GM21528 (cell line): Measurements from ENCODE around the gene FBXO3.

Source experiments
- ATAC-seq: cut with Tn5 transposase; IDR thresholded peaks from one replicate; pipeline ENCODE4 v1.9.1; 2021; ENCODE audit warnings: mild to moderate bottlenecking, moderate library complexity; ENCODE audit not compliant: unreplicated experiment, low FRiP score

Gene FBXO3

GRCh38 chr11:33706546-33706945 is 67.8 kb downstream of the FBXO3 start:
- ATAC-seq: no peak

DNA sequence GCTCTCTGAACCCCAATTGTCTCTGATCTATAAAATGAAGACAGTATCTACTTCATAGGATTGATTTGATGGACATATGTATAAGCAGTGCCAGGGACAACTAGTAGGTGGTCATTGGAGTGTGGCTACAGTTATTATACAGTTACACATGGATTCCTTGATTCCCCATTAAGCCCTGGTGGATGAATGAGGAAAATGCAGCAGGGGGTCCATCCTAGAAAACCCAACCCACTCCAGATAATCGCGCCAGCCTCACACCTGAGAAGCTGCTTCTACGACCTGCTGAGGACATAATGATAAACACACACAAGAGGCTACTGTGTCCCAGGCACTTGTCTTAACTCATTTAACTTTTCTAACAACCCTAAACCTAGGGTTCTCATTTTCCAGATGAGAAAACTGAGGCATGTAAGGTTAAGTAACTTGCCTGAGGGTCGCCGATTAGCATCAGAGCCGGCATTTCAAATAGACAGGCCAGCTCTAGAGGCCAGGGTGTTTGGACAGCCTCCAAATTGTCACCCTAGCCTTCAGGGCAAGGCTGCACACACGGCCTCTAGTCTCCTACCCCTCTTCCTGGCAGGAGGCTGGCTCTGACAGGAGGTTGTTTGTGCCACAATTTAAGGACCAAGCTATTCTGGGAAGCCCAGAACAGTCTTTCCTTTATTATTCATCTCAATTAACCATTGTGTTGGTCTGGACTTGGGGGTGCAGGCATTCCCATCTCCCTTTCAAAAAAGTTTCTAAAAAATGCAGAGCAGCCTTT is 69.9 kb downstream of the FBXO3 start:
- ATAC-seq: no peak

DNA sequence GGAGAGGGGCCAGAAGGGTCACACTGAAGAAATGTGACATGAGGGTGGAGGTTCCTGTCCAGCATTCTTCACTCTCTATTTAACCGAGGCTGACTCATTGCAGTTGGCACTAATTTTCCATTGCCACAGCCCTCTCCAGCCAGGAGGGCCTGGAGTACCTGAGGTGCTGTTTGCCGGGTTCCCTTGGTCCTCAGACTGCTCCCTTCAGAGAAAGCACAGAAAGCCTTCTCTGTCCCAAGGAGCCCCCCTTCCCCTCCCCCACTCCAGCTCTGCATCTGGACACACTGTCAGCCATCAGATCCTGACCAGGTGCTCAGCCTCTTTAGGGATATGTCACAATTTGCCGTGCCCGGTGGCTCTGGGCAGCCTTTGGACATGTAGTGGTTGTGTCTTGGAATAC is 70.5 kb downstream of the FBXO3 start:
- ATAC-seq: no peak

DNA sequence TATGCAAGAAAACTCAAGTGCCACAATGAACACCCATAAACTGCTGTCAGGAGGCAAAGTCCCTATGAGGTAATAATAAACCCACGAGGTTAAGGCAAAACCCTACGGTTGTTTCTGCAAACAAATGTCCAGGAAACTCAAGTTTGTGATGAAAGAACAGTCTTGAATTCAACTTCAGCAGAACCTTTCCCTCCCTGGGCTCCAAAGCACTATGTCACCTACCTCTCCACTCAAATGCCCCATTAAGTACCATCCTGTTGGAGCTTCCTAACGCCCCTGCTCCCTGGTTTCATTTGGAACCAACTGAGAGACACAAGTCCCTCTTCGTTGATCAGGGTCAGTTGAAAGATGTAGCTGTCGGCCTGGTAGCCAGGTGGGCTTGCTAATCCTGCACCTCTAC is 71.1 kb downstream of the FBXO3 start:
- no peak for ATAC-seq

DNA sequence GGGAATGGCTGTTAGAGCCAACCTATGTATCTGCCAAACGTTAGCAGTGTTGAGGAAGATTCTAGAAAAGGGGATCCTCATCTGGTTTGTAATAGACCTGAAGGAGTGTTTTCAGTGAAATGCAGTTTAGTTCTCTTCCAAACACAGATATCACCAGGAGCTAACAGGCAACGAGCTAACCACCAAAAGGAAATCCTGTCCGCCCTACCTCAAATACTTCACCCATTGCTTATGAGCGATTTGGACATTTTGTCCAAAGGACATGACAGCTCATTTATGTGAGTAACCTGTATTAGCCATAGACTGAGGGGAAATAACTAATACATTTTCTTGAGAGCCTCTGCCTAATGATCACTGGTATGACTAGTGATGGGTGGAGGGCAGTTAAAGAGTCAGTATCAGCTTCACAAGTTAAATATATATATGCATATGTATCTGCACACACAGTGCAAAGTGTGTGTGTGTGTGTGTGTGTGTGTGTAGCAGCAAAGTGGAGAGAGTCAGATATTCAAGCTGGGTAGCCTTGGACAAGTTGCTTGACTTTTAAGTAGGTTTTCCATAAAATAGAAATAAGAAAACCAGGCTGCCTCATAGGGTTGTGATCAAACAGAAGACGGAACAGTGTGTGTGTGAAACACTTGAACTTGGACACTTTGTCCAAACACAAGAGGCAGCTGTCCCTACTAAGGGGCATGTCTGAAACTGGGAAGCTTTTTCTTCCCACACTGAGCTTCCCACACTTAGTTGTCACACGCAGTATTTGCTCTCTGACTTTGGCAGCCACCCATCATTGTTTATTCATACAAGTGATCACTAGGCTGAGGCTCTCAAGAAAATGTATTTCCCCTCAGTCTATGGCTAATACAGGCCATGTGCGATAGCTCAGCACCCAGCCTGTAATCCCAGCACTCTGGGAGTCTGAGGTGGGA is 72.8 kb downstream of the FBXO3 start:
- no peak for ATAC-seq

GRCh38 chr11:33700502-33701271 is 73.6 kb downstream of the FBXO3 start, which contains the start of gene C11orf91:
TSS of gene C11orf91 (minus strand) at chr11:33700826. CDS start at chr11:33700740, 86 bp downstream.
- ATAC-seq: peak; percentile 93

DNA sequence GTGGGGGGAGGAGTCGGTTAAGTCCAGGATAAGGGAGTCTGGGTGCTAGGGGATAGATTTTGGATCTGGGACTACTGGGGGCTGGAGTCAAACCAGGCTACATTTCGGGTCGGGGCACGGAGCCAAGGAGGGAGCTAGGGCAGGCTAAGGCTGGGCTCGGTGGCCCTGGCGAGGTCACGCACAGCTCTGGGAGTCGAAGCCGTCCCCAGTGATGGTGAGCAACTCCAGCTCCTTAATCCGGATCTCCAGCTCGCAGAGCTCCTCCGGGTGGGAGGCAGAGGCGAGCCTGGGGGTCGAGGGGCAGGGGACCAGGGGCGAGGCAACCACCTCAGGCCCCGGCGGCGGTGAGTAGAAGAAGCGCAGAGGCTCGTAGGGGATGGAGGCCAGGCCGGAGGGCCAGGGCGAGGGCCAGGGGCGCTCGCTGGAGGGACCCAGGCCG is 74.2 kb downstream of the FBXO3 start:
- no peak for ATAC-seq

DNA sequence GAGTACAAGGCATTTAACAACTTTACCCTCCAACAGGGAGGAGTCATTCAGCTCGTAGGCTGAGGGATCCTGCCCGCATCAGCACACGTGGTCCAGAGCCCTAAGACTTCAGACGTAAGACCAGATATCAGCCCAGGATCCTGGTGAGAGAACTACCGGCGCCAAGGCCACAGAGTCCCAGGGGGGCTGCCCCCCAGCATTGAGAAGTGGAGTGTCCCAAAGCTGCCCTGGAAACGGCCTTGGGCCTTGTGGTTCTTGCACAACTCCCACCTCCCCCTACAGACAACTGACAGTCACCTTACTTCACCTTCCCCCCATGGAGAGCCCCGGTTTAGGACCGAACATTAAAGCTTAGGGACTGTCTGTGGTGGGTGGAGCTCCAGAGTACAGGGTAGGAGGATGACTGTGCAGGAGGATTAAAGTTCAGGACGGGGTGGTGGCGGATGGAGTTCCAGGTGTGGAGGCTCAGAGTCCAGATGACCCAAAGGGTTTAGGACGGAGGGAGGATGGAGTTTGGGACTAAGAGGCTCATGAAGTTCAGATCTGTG is 74.7 kb downstream of the FBXO3 start:
- ATAC-seq: no peak

- no peak for ATAC-seq
These were observed 75.4 kb downstream of the FBXO3 start for GRCh38 chr11:33698921-33699320.

GRCh38 chr11:33697997-33698396 is 76.3 kb downstream of the FBXO3 start:
- ATAC-seq: no peak

DNA sequence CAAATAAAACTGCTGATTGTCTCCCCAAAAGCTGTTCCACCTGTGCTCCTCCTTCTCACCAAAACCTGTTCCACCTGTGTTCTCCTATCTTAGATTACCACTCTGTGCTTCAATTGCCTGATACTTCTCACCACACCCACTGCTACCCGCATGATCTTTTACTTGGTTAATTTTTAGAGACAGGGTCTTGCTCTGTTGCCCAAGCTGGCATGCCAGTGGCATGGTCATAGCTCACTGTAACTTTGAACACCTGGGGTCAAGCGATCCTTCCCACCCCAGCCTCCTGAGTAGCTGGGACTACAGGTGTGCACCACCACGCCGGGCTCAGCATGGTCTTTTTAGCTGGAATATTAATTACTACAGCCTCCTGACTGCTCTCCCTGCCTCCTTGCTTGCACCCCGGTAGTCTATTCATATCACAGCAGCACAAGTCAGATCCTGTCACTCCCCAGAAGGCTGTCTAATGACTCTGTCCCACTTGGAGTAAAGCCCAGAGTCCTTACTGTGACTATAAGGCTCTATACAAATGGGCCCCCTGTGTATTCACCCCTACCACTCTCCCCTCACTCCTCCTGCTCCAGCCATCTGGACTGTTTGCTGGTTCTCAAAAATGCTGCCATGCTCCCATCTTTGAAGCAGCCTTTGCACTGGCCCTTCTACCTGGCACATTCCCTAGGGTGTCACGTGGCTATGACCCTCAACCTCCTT is 77.2 kb downstream of the FBXO3 start:
- no peak for ATAC-seq

GRCh38 chr11:33696411-33696810 is 77.9 kb downstream of the FBXO3 start:
- ATAC-seq: no peak

- ATAC-seq: no peak
These were observed 79.2 kb downstream of the FBXO3 start for GRCh38 chr11:33695051-33695566.

GRCh38 chr11:33694346-33695050 is 79.8 kb downstream of the FBXO3 start:
- no peak for ATAC-seq

- no peak for ATAC-seq
These were observed 81.8 kb downstream of the FBXO3 start for GRCh38 chr11:33692541-33692940.

- ATAC-seq: no peak
These were observed 82.3 kb downstream of the FBXO3 start for GRCh38 chr11:33692013-33692504.

DNA sequence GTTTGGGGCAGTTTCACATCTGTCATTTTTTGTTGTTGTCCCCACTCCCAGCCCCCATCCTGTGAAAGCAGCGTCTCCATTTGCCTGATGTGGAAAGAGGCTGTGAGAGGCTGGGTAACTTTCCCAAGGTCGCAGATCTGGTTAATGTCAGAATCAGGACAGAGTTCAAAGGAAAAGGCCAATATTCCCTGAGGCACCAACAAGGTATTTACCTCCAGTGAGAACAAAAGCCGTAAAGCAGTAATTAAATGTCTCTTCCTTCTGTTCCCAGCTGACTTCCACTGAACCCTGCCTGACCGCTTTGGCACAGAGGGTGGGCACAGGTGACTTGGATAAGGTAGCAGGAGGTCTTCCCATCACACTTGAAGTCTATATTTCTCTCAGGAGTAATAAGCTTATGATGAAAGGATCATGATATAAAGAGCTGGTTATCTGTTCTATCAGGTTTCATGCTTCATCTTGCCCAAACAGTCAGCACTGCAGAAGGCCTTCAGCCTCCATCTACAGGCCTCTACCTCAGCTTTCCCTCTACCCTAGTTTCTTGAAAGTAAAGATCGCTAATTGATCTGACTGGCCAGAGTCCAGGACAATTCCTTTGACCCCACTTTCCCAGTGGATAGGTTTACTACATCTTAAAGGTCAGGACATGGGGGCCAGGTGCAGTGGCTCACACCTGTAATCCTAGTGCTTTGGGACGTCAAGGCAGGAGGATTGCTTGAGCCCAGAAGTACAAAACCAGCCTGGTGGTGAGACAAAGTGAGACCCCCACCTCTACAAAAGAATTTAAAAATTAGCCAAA is 83.1 kb downstream of the FBXO3 start:
- ATAC-seq: no peak
